Measurements from ENCODE around the gene PGM2L1. TPM values are rescaled to one million over a fixed set of nuclear protein-coding genes. Genes with fewer than 3 reads are reported as not detected.
"Not testable (repeated sequence)": the region's sequence is repeated elsewhere in the genome, so short reads cannot be mapped to it uniquely, and the experiment has no call there.

Gene PGM2L1
- total RNA-seq, 1 donor from 2014 or later, result 15.9 TPM

DNA sequence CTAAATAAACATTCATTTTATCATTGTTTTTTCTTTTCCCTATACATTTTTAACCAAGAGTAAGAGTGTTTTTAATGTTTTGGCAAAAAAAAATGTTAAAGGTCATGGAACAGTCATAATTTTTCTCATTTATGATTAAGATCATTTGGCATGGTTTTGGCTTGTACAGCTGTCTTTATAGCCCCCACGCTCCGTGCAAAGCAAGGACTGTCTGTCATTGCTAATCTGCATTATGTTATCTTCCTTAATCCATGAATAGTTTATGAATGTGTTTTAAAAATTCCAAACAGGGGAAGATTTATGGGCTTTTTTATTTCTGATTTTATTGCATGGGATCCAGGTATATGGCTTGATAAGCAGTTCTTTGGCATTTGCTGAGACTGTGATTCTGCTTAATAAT, 28.1 kb downstream of the PGM2L1 start:
- H3K9ac ChIP-seq, result no peak overlapping the region
- H3K9me3 Mint-ChIP-seq, result no peaks in the 10 kb centered on the region

DNA sequence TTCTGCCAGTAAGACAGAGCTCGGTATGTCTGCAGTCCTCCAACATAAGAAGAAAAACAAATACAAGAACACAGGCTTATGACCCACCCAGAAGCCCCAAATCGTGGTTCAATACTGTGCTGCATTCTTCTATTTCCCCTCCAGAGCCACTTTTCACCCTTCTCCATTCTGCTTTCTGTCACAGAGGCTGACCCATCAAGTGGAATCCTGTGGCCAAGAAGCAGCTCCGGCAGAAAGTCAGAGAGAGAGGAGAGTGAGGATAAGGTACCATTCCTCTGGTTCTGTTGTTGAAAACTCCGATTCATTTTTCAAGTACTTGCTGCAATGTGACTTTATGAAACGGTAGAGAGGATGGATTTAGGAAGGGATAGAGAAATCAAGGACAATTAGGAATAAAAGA, 30.4 kb downstream of the PGM2L1 start:
- Histone ChIP-seq H3K36me3 (no peaks in the 10 kb centered on the region), H3K27me3 (no peaks in the 10 kb centered on the region), H3F3A (ENCODE audit: low read depth) (no peaks in the 10 kb centered on the region), H3K9me3 (ENCODE audit: low read depth) (no peaks in the 10 kb centered on the region), H3K4me1 (no peaks in the 10 kb centered on the region), H3K4me3 (no peak overlapping the region), H3K4me2 (no peak overlapping the region), H4K20me1 (ENCODE audit: low read depth) (no peaks in the 10 kb centered on the region), H2AFZ (replicated peaks) (no peak overlapping the region), H3K9ac (no peak overlapping the region), H3K79me2 (ENCODE audit: low read depth) (no peaks in the 10 kb centered on the region), H3K27ac (no peak overlapping the region)
- no peaks in the 10 kb centered on the region for H3K27me3 Mint-ChIP-seq (ENCODE audit: insufficient read depth, low read depth)
- H3K9me3 Mint-ChIP-seq, result no peaks in the 10 kb centered on the region
- no peak for DNase-seq (ENCODE audit: low spot score)
- peaks cover 7% of the 10 kb centered on the region for H3K36me3 Mint-ChIP-seq
- H3K4me3 Mint-ChIP-seq, result no peak overlapping the region
- TF ChIP-seq EZH2phosphoT487 (IDR thresholded peaks at IDR 0.05) (no peak), EZH2 (IDR thresholded peaks at IDR 0.05) (no peak)
- TF ChIP-seq, protein P1, sequence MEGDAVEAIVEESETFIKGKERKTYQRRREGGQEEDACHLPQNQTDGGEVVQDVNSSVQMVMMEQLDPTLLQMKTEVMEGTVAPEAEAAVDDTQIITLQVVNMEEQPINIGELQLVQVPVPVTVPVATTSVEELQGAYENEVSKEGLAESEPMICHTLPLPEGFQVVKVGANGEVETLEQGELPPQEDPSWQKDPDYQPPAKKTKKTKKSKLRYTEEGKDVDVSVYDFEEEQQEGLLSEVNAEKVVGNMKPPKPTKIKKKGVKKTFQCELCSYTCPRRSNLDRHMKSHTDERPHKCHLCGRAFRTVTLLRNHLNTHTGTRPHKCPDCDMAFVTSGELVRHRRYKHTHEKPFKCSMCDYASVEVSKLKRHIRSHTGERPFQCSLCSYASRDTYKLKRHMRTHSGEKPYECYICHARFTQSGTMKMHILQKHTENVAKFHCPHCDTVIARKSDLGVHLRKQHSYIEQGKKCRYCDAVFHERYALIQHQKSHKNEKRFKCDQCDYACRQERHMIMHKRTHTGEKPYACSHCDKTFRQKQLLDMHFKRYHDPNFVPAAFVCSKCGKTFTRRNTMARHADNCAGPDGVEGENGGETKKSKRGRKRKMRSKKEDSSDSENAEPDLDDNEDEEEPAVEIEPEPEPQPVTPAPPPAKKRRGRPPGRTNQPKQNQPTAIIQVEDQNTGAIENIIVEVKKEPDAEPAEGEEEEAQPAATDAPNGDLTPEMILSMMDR (IDR thresholded peaks at IDR 0.05), result no peak
- no peak overlapping the region for H3K27ac Mint-ChIP-seq
- H3K4me1 Mint-ChIP-seq, result peaks cover 21% of the 10 kb centered on the region

More for the DNA sequence above, 28.1 kb downstream of the PGM2L1 start:
- H2AFZ ChIP-seq (replicated peaks), result no peak overlapping the region
- no peaks in the 10 kb centered on the region for H3K4me1 ChIP-seq
- no peaks in the 10 kb centered on the region for H3F3A ChIP-seq (ENCODE audit: low read depth)
- H3K36me3 ChIP-seq, result no peaks in the 10 kb centered on the region
- no peak for DNase-seq (ENCODE audit: low spot score)
- H3K79me2 ChIP-seq (ENCODE audit: low read depth), result no peaks in the 10 kb centered on the region
- H3K27me3 Mint-ChIP-seq (ENCODE audit: insufficient read depth, low read depth), result no peaks in the 10 kb centered on the region
- no peak overlapping the region for H3K27ac Mint-ChIP-seq
- no peaks in the 10 kb centered on the region for H3K9me3 ChIP-seq (ENCODE audit: low read depth)
- no peak for TF ChIP-seq EZH2 (IDR thresholded peaks at IDR 0.05)
- TF ChIP-seq EZH2phosphoT487 (IDR thresholded peaks at IDR 0.05), result no peak
- TF ChIP-seq, protein P1 (IDR thresholded peaks at IDR 0.05), result no peak
- H3K36me3 Mint-ChIP-seq, result peaks cover 2% of the 10 kb centered on the region
- no peak overlapping the region for H3K27ac ChIP-seq
- H3K4me3 ChIP-seq, result no peak overlapping the region
- H4K20me1 ChIP-seq (ENCODE audit: low read depth), result no peaks in the 10 kb centered on the region
- no peak overlapping the region for H3K4me3 Mint-ChIP-seq
- H3K27me3 ChIP-seq, result no peaks in the 10 kb centered on the region
- H3K4me2 ChIP-seq, result no peak overlapping the region
- H3K4me1 Mint-ChIP-seq, result peaks cover 27% of the 10 kb centered on the region

DNA sequence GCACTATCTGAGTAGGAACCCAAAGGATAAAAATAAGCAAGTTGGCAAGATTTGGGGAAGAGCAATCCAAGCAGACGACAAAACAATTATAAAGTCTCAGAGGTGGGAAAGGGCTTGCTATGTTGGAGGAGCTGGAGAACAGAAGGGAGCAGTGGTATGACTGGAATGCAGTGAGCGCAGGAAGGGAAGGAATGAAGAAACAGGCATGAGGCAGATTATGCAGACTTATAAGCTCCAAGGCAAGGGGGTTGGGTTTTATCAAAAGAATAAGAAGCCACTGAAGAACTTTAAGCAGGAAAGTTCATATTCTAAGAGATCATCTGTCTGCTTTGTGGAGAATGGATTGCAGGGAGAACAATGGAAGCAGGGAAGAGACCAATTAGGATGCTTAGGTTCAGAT, 31.7 kb downstream of the PGM2L1 start:
- peaks cover 5% of the 10 kb centered on the region for H3K9me3 Mint-ChIP-seq
- Histone ChIP-seq H3K27me3 (no peaks in the 10 kb centered on the region), H3K36me3 (no peaks in the 10 kb centered on the region)

DNA sequence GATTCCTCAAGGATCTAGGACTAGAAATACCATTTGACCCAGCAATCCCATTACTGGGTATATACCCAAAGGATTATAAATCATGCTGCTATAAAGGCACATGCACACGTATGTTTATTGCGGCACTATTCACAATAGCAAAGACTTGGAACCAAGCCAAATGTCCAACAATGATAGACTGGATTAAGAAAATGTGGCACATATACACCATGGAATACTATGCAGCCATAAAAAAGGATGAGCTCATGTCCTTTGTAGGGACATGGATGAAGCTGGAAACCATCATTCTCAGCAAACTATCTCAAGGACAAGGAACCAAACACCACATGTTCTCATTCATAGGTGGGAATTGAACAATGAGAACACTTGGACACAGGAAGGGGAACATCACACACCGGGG, 32.4 kb downstream of the PGM2L1 start:
- DNase-seq (ENCODE audit: low spot score); H3K36me3 ChIP-seq; H4K20me1 ChIP-seq (ENCODE audit: low read depth); H3K27me3 Mint-ChIP-seq (ENCODE audit: insufficient read depth, low read depth); H3K79me2 ChIP-seq (ENCODE audit: low read depth); H3K4me1 Mint-ChIP-seq; H3F3A ChIP-seq (ENCODE audit: low read depth); H3K27ac Mint-ChIP-seq; H3K27ac ChIP-seq; H3K27me3 ChIP-seq; H3K4me1 ChIP-seq; H3K4me3 ChIP-seq; H3K4me2 ChIP-seq; H3K4me3 Mint-ChIP-seq; H3K9me3 ChIP-seq (ENCODE audit: low read depth); H3K9ac ChIP-seq; H2AFZ ChIP-seq (replicated peaks); H3K9me3 Mint-ChIP-seq: not testable (repeated sequence)
- H3K36me3 Mint-ChIP-seq, result peaks cover 25% of the 10 kb centered on the region

More for the DNA sequence above, 31.7 kb downstream of the PGM2L1 start:
- Histone ChIP-seq H3K4me3 (no peak overlapping the region), H3K79me2 (ENCODE audit: low read depth) (no peaks in the 10 kb centered on the region), H3K4me1 (no peaks in the 10 kb centered on the region), H2AFZ (replicated peaks) (no peak overlapping the region), H3F3A (ENCODE audit: low read depth) (no peaks in the 10 kb centered on the region), H3K27ac (no peak overlapping the region), H3K4me2 (no peak overlapping the region), H3K9ac (no peak overlapping the region), H4K20me1 (ENCODE audit: low read depth) (no peaks in the 10 kb centered on the region), H3K9me3 (ENCODE audit: low read depth) (no peaks in the 10 kb centered on the region)
- DNase-seq (ENCODE audit: low spot score), result peak; percentile 26
- no peaks in the 10 kb centered on the region for H3K27me3 Mint-ChIP-seq (ENCODE audit: insufficient read depth, low read depth)
- H3K4me3 Mint-ChIP-seq, result no peak overlapping the region
- H3K27ac Mint-ChIP-seq, result no peak overlapping the region
- H3K4me1 Mint-ChIP-seq, result peaks cover 11% of the 10 kb centered on the region
- H3K36me3 Mint-ChIP-seq, result peaks cover 19% of the 10 kb centered on the region
- TF ChIP-seq EZH2 (IDR thresholded peaks at IDR 0.05) (no peak), EZH2phosphoT487 (IDR thresholded peaks at IDR 0.05) (no peak)
- TF ChIP-seq, protein P1 (IDR thresholded peaks at IDR 0.05), result no peak

All from neural progenitor cell (in vitro differentiated cells).